Mesothelial cell of epicardium (in vitro differentiated cells): ENCODE results near the gene PTPRQ. TPM values are rescaled to one million over a fixed set of nuclear protein-coding genes. Genes with fewer than 3 reads are reported as not detected.

Experiments used
- DNase-seq, 2 experiments: peaks; one replicate each; pipeline ENCODE4 v3.0.0; 2021; ENCODE audit warnings: low spot score in 2 of 2; ENCODE audit not compliant: unreplicated experiment in 2 of 2
- H3K27ac Mint-ChIP-seq: 2 replicates; pipeline ENCODE4 v1.8.0; 2021; ENCODE audit warnings: mixed read lengths
- H3K27me3 Mint-ChIP-seq: 2 replicates; pipeline ENCODE4 v1.8.0; 2021; ENCODE audit warnings: low read depth, mixed read lengths
- H3K36me3 Mint-ChIP-seq: 2 replicates; pipeline ENCODE4 v1.8.0; 2021; ENCODE audit warnings: mixed read lengths
- H3K4me1 Mint-ChIP-seq: 2 replicates; pipeline ENCODE4 v1.8.0; 2021; ENCODE audit warnings: mixed read lengths
- H3K4me3 Mint-ChIP-seq: 2 replicates; pipeline ENCODE4 v1.8.0; 2021; ENCODE audit warnings: mild to moderate bottlenecking, moderate library complexity, mixed read lengths
- H3K9me3 Mint-ChIP-seq: 2 replicates; pipeline ENCODE4 v1.8.0; 2021; ENCODE audit warnings: mixed read lengths
- CTCF ChIP-seq: fragments of 200-600 bp; sonication (generic); IDR thresholded peaks from one replicate; pipeline ENCODE4 v1.5.0; 2021; ENCODE audit warnings: antibody characterized with exemption; ENCODE audit not compliant: unreplicated experiment
- total RNA-seq: library from RNA; stranded (reverse); gene quantifications from 3 replicates; pipeline ENCODE4 v1.2.1, GENCODE V29; 2021

Gene PTPRQ
- total RNA-seq, 1 donor from 2014 or later = 17.5 TPM

- H3K27me3 Mint-ChIP-seq = no peaks in the 10 kb centered on the region
- no peaks in the 10 kb centered on the region for H3K9me3 Mint-ChIP-seq
- TF ChIP-seq CTCF = no peak
- H3K27ac Mint-ChIP-seq = no peak overlapping the region
- peaks cover 8% of the 10 kb centered on the region for H3K36me3 Mint-ChIP-seq
- H3K4me1 Mint-ChIP-seq = peaks cover 18% of the 10 kb centered on the region
- H3K4me3 Mint-ChIP-seq = no peak overlapping the region
- no peak for DNase-seq
Observed at GRCh38 chr12:80493466-80493865, 49.4 kb downstream of the PTPRQ start.

DNA sequence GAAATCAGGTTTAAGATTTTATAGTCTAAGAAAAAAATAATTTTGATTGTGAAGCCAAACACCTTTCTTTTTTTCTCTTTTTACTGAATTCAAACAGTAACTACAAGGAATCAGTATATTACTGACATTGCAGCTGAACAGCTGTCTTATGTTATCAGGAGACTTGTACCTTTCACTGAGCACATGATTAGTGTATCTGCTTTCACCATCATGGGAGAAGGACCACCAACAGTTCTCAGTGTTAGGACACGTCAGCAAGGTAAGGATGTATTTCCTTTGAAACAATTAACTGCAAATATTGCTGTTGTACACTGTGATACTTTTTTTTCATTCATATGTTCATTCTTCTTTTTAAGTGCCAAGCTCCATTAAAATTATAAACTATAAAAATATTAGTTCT lies 50.8 kb downstream of the PTPRQ start:
- no peak for DNase-seq
- TF ChIP-seq CTCF = no peak
- Mint-ChIP-seq H3K4me3 (no peak overlapping the region), H3K27me3 (no peaks in the 10 kb centered on the region), H3K27ac (no peak overlapping the region), H3K36me3 (peaks cover 5% of the 10 kb centered on the region), H3K9me3 (no peaks in the 10 kb centered on the region), H3K4me1 (peaks cover 14% of the 10 kb centered on the region)

DNA sequence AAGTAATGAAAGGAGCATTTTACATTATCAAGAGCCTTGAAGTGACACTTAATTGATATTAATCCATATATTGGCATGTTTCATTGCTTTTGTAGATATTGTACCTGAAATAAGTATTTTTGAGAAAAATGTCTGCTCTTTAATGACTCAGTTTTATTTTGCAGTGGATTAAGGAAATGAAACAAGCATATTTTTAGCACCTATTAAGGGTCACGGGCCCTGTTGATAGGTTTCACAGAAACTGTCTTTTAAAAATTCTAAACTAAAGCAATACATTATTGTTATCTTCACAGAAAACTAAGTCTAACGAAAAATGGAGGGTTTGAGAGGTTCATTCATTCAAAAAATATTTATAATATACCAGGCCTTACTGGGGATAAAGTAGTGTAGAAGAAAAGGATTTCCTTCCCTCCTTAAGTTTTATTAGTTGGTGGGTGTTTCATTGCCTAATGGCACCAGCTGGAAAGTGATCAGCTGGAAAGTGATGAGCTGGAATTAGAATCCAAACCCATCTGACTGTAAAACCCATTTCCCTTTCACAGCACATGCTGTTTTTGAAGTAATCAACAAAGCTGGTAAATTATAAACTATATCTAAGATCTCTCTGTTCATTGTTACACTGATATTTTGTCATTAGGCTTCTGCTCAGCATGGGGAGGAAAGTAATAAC lies 54.2 kb downstream of the PTPRQ start:
- no peak overlapping the region for H3K4me3 Mint-ChIP-seq
- H3K27ac Mint-ChIP-seq = no peak overlapping the region
- DNase-seq = no peak
- no peaks in the 10 kb centered on the region for H3K27me3 Mint-ChIP-seq
- peaks cover 5% of the 10 kb centered on the region for H3K36me3 Mint-ChIP-seq
- no peak for TF ChIP-seq CTCF
- no peaks in the 10 kb centered on the region for H3K9me3 Mint-ChIP-seq
- no peaks in the 10 kb centered on the region for H3K4me1 Mint-ChIP-seq

DNA sequence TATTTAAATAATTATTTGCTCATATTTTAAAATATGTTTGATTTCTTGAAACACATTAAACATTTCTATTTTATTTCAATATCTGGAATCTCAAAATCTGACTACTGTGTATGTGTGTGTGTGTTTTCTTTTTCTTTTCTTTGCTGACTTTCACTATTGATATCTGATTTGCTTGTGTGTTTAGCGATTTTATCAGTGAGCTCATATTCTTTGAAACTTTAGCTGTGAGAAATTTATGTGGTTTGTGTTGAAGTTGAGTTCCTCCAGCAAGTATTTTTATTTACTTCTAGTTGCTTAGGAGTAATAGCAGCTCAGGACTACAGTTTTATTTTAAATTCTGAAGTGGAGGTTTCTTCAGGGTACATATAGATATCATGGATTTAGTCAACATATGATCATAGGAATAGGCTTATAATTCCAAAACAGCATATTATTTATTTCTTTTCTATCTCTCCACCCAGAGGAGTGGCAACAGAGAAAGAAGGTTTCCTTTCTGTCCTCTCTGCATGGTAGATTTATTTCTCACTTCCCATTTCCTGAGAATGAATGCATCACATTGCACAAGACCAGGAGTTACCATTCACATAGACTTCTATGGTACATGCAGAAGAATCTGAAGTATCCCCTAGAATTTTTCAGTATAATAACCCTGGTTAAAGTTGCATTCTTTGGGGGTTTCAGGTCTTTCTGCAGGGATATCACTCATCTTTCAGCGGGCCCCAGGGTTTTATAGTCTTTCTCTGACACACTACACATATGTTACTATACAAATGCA lies 60.5 kb downstream of the PTPRQ start:
- Mint-ChIP-seq H3K4me3 (no peak overlapping the region), H3K4me1 (peaks cover 3% of the 10 kb centered on the region), H3K9me3 (peaks cover 9% of the 10 kb centered on the region), H3K27me3 (no peaks in the 10 kb centered on the region), H3K27ac (no peak overlapping the region), H3K36me3 (peaks cover 8% of the 10 kb centered on the region)
- TF ChIP-seq CTCF = no peak
- no peak for DNase-seq

DNA sequence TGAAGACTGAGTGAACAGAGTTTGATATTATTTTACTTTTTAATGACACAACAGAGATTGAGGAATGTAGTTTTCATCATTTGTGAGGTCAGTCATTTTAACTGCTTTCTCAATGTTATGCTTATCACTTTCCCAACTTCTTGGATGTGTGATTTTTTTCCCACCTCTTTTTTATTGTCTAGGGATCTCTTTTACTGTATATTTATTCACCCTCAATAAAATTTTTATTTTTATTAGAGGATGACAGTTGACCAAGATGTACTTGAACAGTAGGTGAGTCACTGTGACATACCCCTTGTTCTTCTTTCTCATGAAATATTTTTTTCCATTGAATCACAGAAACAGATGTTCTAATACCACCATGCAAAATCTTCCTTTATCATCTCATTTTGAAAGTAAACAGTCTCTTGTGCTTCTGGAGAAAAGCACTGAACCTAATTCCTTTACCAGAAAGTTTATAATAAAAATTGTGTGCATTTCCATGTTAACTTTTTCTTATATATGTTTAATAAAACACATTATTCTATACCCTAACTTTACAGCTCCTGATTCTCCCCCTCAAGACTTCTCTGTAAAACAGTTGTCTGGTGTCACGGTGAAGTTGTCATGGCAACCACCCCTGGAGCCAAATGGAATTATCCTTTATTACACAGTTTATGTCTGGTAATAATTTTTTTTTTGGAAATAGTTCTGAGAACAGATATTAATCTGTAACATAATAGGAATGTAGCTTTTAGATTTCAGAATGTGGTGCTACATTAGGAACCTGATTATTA lies 65.9 kb downstream of the PTPRQ start:
- peaks cover 7% of the 10 kb centered on the region for H3K9me3 Mint-ChIP-seq
- H3K27me3 Mint-ChIP-seq = no peaks in the 10 kb centered on the region
- no peak overlapping the region for H3K4me3 Mint-ChIP-seq
- H3K27ac Mint-ChIP-seq = peak overlapping the region; percentile 12
- peaks cover 15% of the 10 kb centered on the region for H3K36me3 Mint-ChIP-seq
- peaks cover 13% of the 10 kb centered on the region for H3K4me1 Mint-ChIP-seq
- TF ChIP-seq CTCF = no peak
- peak; percentile 21 to 46 for DNase-seq
